GM21447 (cell line): ENCODE data around the gene CAMTA1.

Source experiments
- ATAC-seq: cut with Tn5 transposase; IDR thresholded peaks from one replicate; pipeline ENCODE4 v1.9.1; 2021; ENCODE audit not compliant: unreplicated experiment

CAMTA1 gene

GRCh38 chr1:7501723-7502603 is 716.7 kb downstream of the CAMTA1 start:
- ATAC-seq: no peak

GRCh38 chr1:7503691-7504437 is 718.6 kb downstream of the CAMTA1 start:
- no peak for ATAC-seq

- ATAC-seq: no peak
Measured at GRCh38 chr1:7504438-7504720, 719.1 kb downstream of the CAMTA1 start.

- no peak for ATAC-seq
Measured at GRCh38 chr1:7505094-7505770, 720.0 kb downstream of the CAMTA1 start.

GRCh38 chr1:7505771-7506453 is 720.7 kb downstream of the CAMTA1 start:
- ATAC-seq: no peak

GRCh38 chr1:7506454-7507284 is 721.4 kb downstream of the CAMTA1 start:
- no peak for ATAC-seq

- no peak for ATAC-seq
Measured at GRCh38 chr1:7507285-7508019, 722.2 kb downstream of the CAMTA1 start.

- no peak for ATAC-seq
Measured at GRCh38 chr1:7508052-7508933, 723.0 kb downstream of the CAMTA1 start.

GRCh38 chr1:7508934-7509519 is 723.8 kb downstream of the CAMTA1 start:
- no peak for ATAC-seq

GRCh38 chr1:7509598-7509997 is 724.3 kb downstream of the CAMTA1 start:
- no peak for ATAC-seq

- ATAC-seq: no peak
Measured at GRCh38 chr1:7510389-7510931, 725.2 kb downstream of the CAMTA1 start.

GRCh38 chr1:7511381-7511780 is 726.1 kb downstream of the CAMTA1 start:
- ATAC-seq: no peak

- ATAC-seq: no peak
Measured at GRCh38 chr1:7513081-7513480, 727.8 kb downstream of the CAMTA1 start.

GRCh38 chr1:7515175-7515574 is 729.9 kb downstream of the CAMTA1 start:
- ATAC-seq: no peak

GRCh38 chr1:7515904-7516303 is 730.6 kb downstream of the CAMTA1 start:
- ATAC-seq: no peak

- no peak for ATAC-seq
Measured at GRCh38 chr1:7516341-7516740, 731.1 kb downstream of the CAMTA1 start.

GRCh38 chr1:7516929-7517328 is 731.7 kb downstream of the CAMTA1 start:
- no peak for ATAC-seq
